DND-41 (cell line): ENCODE measurements around the gene RELN.

Experiments used
- ATAC-seq: fragments of 200-7000 bp; cut with Tn5 transposase; 3 replicates; pipeline ENCODE4 v1.9.1; 2021; ENCODE audit warnings: low read depth; ENCODE audit not compliant: insufficient read depth
- DNase-seq: peaks from one replicate; pipeline ENCODE4 v3.0.0-alpha.2; 2020
- H2AFZ ChIP-seq: 2 replicates; pipeline ENCODE4 v1.6.0; 2012; ENCODE audit warnings: low read depth, low read length
- H3K27ac ChIP-seq: 2 replicates; pipeline ENCODE4 v1.5.1; 2012; ENCODE audit warnings: low read length, inconsistent platforms
- H3K27me3 ChIP-seq: fragments of 200-600 bp; sonication (generic); 2 replicates; pipeline ENCODE4 v1.6.0; 2012; ENCODE audit warnings: low read length, mild to moderate bottlenecking, inconsistent platforms; ENCODE audit not compliant: insufficient read depth, poor library complexity
- H3K36me3 ChIP-seq: 2 replicates; pipeline ENCODE4 v1.5.1; 2012; ENCODE audit warnings: low read length, inconsistent platforms; ENCODE audit not compliant: insufficient read depth
- H3K4me1 ChIP-seq: 2 replicates; pipeline ENCODE4 v1.5.1; 2012; ENCODE audit warnings: mild to moderate bottlenecking, low read length; ENCODE audit not compliant: insufficient read depth
- H3K4me2 ChIP-seq: 2 replicates; pipeline ENCODE4 v1.6.0; 2012; ENCODE audit warnings: mild to moderate bottlenecking, moderate library complexity, low read length, inconsistent platforms; ENCODE audit not compliant: insufficient read depth
- H3K4me3 ChIP-seq, 2 experiments: fragments of 200-600 bp in 1 of 2; shearing (Covaris generic) in 1 of 2; 2 replicates each; pipeline ENCODE4 v1.5.1; 2012 to 2016; ENCODE audit warnings: inconsistent platforms in 2 of 2, low read length in 2 of 2, mild to moderate bottlenecking in 2 of 2, low read depth in 1 of 2, moderate library complexity in 1 of 2
- H3K79me2 ChIP-seq: 2 replicates; pipeline ENCODE4 v1.6.0; 2012; ENCODE audit warnings: low read length, inconsistent platforms; ENCODE audit not compliant: insufficient read depth
- H3K9ac ChIP-seq: 2 replicates; pipeline ENCODE4 v1.6.0; 2012; ENCODE audit warnings: low read depth, mild to moderate bottlenecking, inconsistent platforms, low read length, moderate library complexity
- H3K9me3 ChIP-seq: 2 replicates; pipeline ENCODE4 v1.5.1; 2012; ENCODE audit warnings: low read length, moderate library complexity, mild to moderate bottlenecking, inconsistent platforms; ENCODE audit not compliant: insufficient read depth, severe bottlenecking
- H4K20me1 ChIP-seq: 2 replicates; pipeline ENCODE4 v1.6.0; 2012; ENCODE audit warnings: low read length; ENCODE audit not compliant: insufficient read depth
- EZH2 ChIP-seq: IDR thresholded peaks from 3 replicates; pipeline ENCODE4 v1.6.1; 2012; ENCODE audit warnings: borderline replicate concordance, low read depth, mild to moderate bottlenecking, moderate library complexity, low read length, inconsistent platforms; ENCODE audit not compliant: severe bottlenecking
- TF ChIP-seq, protein P1 (sequence below): IDR thresholded peaks from 2 replicates; pipeline ENCODE4 v1.5.1; 2012; ENCODE audit warnings: borderline replicate concordance, low read length, moderate library complexity, mild to moderate bottlenecking; ENCODE audit not compliant: poor library complexity, severe bottlenecking; ENCODE audit errors: extremely low read depth

Gene RELN

GRCh38 chr7:103715376-103716120 is 273.9 kb downstream of the RELN start:
- Histone ChIP-seq H3K4me2 (no peak overlapping the region), H2AFZ (no peak overlapping the region), H3K27me3 (peaks cover 9% of the 10 kb centered on the region), H3K4me1 (no peaks in the 10 kb centered on the region), H3K9ac (no peak overlapping the region), H3K79me2 (no peaks in the 10 kb centered on the region), H3K4me3 (no peak overlapping the region), H3K9me3 (no peaks in the 10 kb centered on the region), H3K27ac (no peak overlapping the region), H3K36me3 (no peaks in the 10 kb centered on the region), H4K20me1 (no peaks in the 10 kb centered on the region)
- DNase-seq (no peak), ATAC-seq (no peak)
- TF ChIP-seq, protein P1, sequence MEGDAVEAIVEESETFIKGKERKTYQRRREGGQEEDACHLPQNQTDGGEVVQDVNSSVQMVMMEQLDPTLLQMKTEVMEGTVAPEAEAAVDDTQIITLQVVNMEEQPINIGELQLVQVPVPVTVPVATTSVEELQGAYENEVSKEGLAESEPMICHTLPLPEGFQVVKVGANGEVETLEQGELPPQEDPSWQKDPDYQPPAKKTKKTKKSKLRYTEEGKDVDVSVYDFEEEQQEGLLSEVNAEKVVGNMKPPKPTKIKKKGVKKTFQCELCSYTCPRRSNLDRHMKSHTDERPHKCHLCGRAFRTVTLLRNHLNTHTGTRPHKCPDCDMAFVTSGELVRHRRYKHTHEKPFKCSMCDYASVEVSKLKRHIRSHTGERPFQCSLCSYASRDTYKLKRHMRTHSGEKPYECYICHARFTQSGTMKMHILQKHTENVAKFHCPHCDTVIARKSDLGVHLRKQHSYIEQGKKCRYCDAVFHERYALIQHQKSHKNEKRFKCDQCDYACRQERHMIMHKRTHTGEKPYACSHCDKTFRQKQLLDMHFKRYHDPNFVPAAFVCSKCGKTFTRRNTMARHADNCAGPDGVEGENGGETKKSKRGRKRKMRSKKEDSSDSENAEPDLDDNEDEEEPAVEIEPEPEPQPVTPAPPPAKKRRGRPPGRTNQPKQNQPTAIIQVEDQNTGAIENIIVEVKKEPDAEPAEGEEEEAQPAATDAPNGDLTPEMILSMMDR, result no peak
- TF ChIP-seq EZH2, result no peak

GRCh38 chr7:103714376-103714927 is 275.0 kb downstream of the RELN start:
- H3K27ac ChIP-seq, result no peak overlapping the region
- H3K4me2 ChIP-seq, result no peak overlapping the region
- no peak overlapping the region for H3K9ac ChIP-seq
- H3K27me3 ChIP-seq, result peaks cover 9% of the 10 kb centered on the region
- no peaks in the 10 kb centered on the region for H3K9me3 ChIP-seq
- no peak overlapping the region for H3K4me3 ChIP-seq
- H3K79me2 ChIP-seq, result no peaks in the 10 kb centered on the region
- no peak for DNase-seq
- no peak overlapping the region for H2AFZ ChIP-seq
- ATAC-seq, result no peak
- H3K36me3 ChIP-seq, result no peaks in the 10 kb centered on the region
- TF ChIP-seq, protein P1, result no peak
- no peak for TF ChIP-seq EZH2
- H3K4me1 ChIP-seq, result no peaks in the 10 kb centered on the region
- H4K20me1 ChIP-seq, result no peaks in the 10 kb centered on the region

DNA sequence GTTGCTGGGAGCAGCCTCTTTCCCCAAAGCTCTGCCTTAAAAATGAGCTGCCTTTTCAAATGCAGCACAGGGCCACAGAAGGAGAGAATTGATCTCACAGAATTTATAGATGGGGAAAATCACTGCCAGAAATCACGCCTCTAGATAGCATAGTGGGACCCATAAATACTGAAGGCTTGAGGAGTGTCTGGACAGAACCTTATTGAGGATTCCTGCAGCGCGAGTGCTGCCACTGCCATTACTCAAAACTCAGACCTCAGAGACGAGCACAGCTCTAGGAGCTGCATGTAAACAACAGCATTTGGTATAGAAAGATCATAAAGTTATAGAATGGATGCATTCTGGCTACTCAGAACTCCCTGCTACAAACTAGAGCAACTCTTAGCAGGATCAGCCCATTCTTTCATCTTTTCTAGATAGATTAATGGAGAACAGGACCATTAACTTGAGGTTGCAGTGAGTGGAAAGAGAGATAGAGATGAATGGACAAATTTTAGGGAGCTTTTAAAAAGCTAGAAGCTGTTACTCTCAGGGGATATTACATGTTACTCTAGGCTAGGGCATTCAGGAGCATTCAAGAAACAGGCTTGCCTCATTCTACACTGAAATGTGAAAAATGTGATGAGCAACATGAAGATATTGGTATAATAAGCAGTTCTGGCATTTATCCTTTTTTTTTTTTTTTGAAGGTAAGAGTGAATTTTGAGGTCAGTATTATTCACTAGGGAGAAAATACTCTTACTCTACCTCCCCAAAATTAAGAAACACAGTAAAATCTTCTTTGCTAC is 276.3 kb downstream of the RELN start:
- H3K36me3 ChIP-seq, result no peaks in the 10 kb centered on the region
- H3K27ac ChIP-seq, result no peak overlapping the region
- DNase-seq, result no peak
- no peaks in the 10 kb centered on the region for H4K20me1 ChIP-seq
- no peak for TF ChIP-seq EZH2
- TF ChIP-seq, protein P1, result no peak
- no peak for ATAC-seq
- H3K4me1 ChIP-seq, result no peaks in the 10 kb centered on the region
- H3K9ac ChIP-seq, result no peak overlapping the region
- peaks cover 6% of the 10 kb centered on the region for H3K27me3 ChIP-seq
- no peak overlapping the region for H2AFZ ChIP-seq
- no peak overlapping the region for H3K4me3 ChIP-seq
- H3K9me3 ChIP-seq, result no peaks in the 10 kb centered on the region
- no peak overlapping the region for H3K4me2 ChIP-seq
- no peaks in the 10 kb centered on the region for H3K79me2 ChIP-seq
